ENCODE measurements around the gene PRELID1.

The PRELID1 gene

DNA sequence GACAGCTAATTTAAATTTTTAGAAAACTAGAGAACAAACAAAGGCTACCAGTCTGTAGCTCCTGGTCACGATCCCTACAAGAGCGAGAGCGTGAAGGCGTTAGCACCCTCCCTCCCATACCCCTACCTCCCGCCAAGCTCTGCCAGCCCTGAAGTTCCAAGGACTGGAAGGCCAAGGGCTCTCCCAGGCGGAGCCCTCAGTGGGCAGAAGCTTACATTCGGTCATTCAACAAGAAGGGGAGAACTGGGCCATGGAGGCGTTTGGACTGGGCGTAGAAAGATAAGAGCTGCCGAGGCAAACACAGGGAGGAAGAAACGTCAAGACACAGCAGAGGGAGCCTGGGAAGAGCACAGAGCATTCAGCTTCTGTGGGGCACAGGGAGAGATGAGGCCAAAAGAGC lies 5.1 kb downstream of the PRELID1 start:
- H3K4me3 ChIP-seq, result no peak overlapping the region
- no peaks in the 10 kb centered on the region for H3K27me3 ChIP-seq
- no peak for DNase-seq
- H3K9me3 ChIP-seq, result no peaks in the 10 kb centered on the region
- peaks cover 0 to 31% (median 22%) of the 10 kb centered on the region in 3 donors for H3K36me3 ChIP-seq
- peaks cover 0 to 40% (median 31%) of the 10 kb centered on the region in 4 donors for H3K4me1 ChIP-seq
- no peak overlapping the region for H3K27ac ChIP-seq
- no peak for TF ChIP-seq CTCF (IDR thresholded peaks at IDR 0.05)
- intact Hi-C loops (cut with DNase I; ENCODE audit: low total_unique reads), result loop anchor here (10.0 kb wide), 1 partner anchor 194 kb away; no protein-coding TSS in a partner anchor

DNA sequence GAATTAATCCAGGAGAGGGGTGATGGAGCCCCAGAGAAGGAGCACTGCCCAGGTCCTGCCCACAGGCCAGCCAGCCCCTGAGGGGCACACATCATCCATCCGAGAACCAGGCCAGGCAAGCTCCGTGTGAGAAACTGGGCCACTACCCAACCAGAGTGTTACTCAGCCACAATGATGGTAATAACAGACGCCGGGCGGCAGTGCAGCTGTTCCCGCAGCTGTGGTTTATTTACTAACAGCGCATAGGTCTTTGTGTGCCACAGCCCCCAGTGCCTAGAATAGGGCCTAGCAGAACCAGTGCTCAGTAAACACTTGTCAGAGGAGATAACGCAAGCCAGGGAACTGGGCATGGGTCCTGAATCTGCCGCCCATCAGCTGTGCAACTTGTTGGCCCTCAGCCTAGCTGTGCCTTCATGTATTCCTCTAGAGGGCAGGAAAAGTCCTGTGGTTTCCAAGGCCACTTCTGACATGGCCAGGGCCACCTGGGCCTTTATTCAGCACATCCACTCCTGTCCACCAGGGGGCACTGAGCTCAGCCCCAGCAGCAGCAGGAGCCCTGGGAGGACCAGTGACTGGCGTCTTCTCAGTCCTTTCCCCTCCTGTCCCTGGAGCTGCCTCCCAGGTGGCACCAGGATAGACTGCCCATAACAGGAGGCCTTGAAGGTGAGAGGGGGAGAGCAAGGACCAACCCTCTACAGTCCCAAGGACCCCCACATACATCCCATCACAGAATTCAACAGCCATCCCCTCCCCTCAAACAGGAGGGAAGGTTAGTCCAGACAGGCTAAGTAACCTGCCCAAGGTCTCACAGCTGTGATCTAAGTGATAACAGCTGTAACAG lies 6.0 kb downstream of the PRELID1 start:
- no peak overlapping the region for H3K27ac ChIP-seq
- no peaks in the 10 kb centered on the region for H3K9me3 ChIP-seq
- DNase-seq, result peak in 1 of 2 donors; percentile 76
- H3K36me3 ChIP-seq, result peaks cover 0 to 31% (median 22%) of the 10 kb centered on the region in 3 donors
- H3K4me3 ChIP-seq, result no peak overlapping the region
- no peaks in the 10 kb centered on the region for H3K27me3 ChIP-seq
- peaks cover 0 to 35% (median 26%) of the 10 kb centered on the region in 4 donors for H3K4me1 ChIP-seq
- TF ChIP-seq CTCF (IDR thresholded peaks at IDR 0.05), result peak; percentile 62 to 75
- intact Hi-C loops (cut with DNase I; ENCODE audit: low total_unique reads), result loop anchor here (10.0 kb wide), 1 partner anchor 195 kb away; no protein-coding TSS in a partner anchor

DNA sequence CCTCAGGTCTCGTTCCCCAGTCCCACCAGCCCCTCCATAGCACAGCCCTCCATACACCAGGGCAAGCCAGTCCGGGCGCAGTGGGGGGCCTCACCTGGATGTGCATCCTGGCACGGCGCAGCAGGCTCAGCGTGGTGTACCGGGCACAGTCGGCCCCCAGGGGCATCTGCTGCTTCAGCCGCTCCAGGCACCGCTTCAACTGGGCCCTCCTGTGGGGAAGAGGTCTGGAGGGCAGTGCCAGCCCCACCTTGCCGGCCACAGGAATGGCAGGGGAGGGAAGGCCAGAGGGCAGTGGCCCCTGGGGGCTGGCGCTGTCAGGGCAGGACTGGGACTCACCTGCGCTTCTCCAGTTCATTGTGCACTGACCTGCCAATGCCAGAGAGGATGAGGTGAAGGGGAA lies 6.7 kb downstream of the PRELID1 start:
- Histone ChIP-seq H3K9me3 (no peaks in the 10 kb centered on the region), H3K27ac (no peak overlapping the region), H3K36me3 (peaks cover 0 to 29% (median 21%) of the 10 kb centered on the region in 3 donors), H3K27me3 (no peaks in the 10 kb centered on the region), H3K4me1 (peaks cover 0 to 27% (median 21%) of the 10 kb centered on the region in 4 donors), H3K4me3 (no peak overlapping the region)
- no peak for TF ChIP-seq CTCF (IDR thresholded peaks at IDR 0.05)
- peak in 1 of 2 donors; percentile 68 for DNase-seq
- intact Hi-C loops (cut with DNase I; ENCODE audit: low total_unique reads), result no loop called here

DNA sequence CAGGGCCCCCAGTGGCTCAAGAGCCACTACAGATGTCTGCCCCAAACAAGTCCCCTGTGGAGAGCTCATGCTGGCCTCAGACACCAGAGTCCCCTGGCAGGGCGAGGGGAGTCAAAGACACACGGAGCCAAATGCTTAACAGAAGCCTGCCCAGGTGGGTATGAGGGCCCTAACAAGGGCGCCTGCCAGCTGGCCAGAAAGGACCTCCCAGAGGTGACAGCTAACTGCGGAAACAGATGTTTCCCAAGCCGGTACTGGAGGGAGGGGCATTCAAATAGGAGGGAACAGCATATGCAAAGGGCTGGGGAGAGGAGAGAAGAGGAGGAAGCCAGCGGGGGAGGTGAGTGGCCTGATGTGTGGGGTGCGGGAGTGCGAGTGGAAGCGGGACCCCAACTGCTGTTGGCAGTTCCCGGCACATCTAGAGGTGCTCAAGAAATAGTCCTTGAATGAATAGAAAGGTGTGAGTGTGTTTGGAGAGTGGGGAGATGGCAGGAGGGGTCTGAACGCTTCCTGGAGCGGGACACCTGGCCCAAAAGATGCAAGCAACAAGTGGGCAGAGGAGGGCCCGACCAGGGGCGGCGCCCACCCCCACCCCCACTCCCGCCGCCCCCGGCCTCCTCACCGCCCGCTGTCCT lies 7.3 kb downstream of the PRELID1 start:
- intact Hi-C loops (cut with DNase I; ENCODE audit: low total_unique reads), result no loop called here
- peak in 1 of 2 donors; percentile 51 for DNase-seq
- peak overlapping the region; percentile 53 to 74 for H3K4me3 ChIP-seq
- no peak overlapping the region for H3K27ac ChIP-seq
- no peaks in the 10 kb centered on the region for H3K9me3 ChIP-seq
- TF ChIP-seq CTCF (IDR thresholded peaks at IDR 0.05), result no peak
- peaks cover 0 to 23% (median 16%) of the 10 kb centered on the region in 3 donors for H3K36me3 ChIP-seq
- peaks cover 0 to 23% (median 20%) of the 10 kb centered on the region in 4 donors for H3K4me1 ChIP-seq
- no peaks in the 10 kb centered on the region for H3K27me3 ChIP-seq

GRCh38 chr5:177311392-177311722 lies 7.8 kb downstream of the PRELID1 start:
- H3K4me3 ChIP-seq, result peak overlapping the region; percentile 53 to 74
- DNase-seq, result peak in 1 of 2 donors; percentile 69
- no peak overlapping the region for H3K27ac ChIP-seq
- peaks cover 0 to 19% (median 12%) of the 10 kb centered on the region in 3 donors for H3K36me3 ChIP-seq
- no peaks in the 10 kb centered on the region for H3K9me3 ChIP-seq
- intact Hi-C loops (cut with DNase I; ENCODE audit: low total_unique reads), result no loop called here
- H3K27me3 ChIP-seq, result no peaks in the 10 kb centered on the region
- H3K4me1 ChIP-seq, result peaks cover 0 to 23% (median 20%) of the 10 kb centered on the region in 4 donors
- no peak for TF ChIP-seq CTCF (IDR thresholded peaks at IDR 0.05)

Measured in tibial artery (tissue), 4 donors.